ENCODE data around the gene GRID1. TPM values are rescaled to one million over a fixed set of nuclear protein-coding genes. Genes with fewer than 3 reads are reported as not detected.

Gene GRID1
- total RNA-seq, 4 donors from 2014 or later = 0.40 to 1.9 (median 1.00) TPM

DNA sequence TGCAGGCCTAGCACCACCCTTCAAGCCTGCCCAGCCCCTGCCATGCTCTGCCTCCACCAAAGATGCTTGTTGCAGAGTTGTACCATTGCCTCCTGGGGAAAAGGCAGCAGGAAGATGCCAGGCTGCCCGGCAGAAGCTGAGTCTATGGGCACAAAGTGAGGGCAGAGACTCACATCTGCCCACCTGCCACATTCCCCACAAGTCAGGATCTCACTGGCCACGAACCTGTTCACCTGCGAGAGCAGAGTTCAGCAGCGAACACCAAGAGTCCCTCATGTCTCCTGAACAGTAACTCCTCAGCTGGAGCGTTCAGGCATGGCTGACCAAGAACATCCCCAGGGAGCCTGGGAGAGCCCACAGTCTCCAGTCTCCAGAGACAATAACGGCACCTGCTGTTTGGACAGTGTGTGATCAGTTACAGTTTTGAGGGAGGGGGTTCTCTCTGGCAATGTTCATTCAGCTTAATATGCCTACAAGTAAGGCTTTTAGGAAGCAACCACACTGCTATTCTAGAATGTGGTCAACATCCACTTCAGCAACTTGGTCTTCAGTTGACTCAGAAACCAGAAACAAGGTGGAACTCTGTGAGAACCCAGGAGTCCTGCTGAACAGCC lies 78.5 kb downstream of the GRID1 start:
- Histone ChIP-seq H3K4me3 (no peak overlapping the region), H3K27ac (no peak overlapping the region), H3K9me3 (no peaks in the 10 kb centered on the region), H3K4me1 (no peaks in the 10 kb centered on the region), H3K27me3 (no peaks in the 10 kb centered on the region), H3K36me3 (no peaks in the 10 kb centered on the region)
- intact Hi-C loops (cut with DNase I; ENCODE audit: low total_unique reads) = no loop called here
- 59% methylated on average over 6 of the region's 6 CpGs; no CpG with 5 or more reads in 1 of the 2 donors for WGBS, 2 donors (ENCODE audit: low coverage in 1 of 2)
- in situ Hi-C loops (cut with MboI; ENCODE audit: low pct_ligation_motif_present in 1 of 4, low pct_unique_long_range_greater_than_20kb in 1 of 4, low sequenced_read_pairs in 3 of 4) = no loop called here
- DNase-seq = no peak
- TF ChIP-seq EP300 (IDR thresholded peaks at IDR 0.05; ENCODE audit: low read depth) (no peak), CTCF (IDR thresholded peaks at IDR 0.05) (no peak), POLR2A (IDR thresholded peaks at IDR 0.05) (no peak)

DNA sequence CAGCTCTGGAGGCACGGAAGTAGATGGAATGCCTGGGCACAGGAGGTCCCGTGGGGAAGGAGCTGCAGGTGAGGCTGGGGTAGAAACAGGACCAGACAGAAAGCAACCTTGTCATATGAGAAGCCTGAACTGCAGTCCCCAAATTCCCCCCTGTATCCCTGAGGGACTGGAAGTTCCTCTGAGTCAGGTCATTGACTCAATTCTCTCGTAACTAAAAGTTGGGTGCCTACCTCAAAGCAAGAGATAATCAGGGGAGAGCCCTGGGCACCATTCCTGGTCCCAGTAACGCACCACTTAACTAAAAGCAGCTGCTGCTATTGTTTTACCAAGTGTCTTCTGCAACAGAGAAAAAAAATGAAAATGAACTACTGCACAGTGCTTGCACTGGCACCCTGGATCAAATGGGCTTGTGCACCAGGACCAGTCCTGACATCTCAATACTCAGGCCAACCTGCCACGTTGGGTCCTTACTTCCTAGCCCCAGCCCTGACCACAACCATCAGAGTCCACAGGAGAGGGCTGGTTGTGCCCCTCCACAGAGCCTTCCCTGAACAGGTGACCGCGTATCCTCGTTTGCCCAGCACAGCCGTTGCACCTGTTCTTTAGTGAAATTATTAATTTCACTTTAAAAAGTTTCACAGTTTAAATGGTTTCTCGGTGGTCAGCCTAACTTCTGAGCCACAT lies 79.3 kb downstream of the GRID1 start:
- in situ Hi-C loops (cut with MboI; ENCODE audit: low pct_ligation_motif_present in 1 of 4, low pct_unique_long_range_greater_than_20kb in 1 of 4, low sequenced_read_pairs in 3 of 4) (no loop called here), intact Hi-C loops (cut with DNase I; ENCODE audit: low total_unique reads) (no loop called here)
- DNase-seq = no peak

GRCh38 chr10:86286236-86287109 lies 80.1 kb downstream of the GRID1 start:
- DNase-seq = no peak
- H3K4me3 ChIP-seq = no peak overlapping the region
- H3K4me1 ChIP-seq = no peaks in the 10 kb centered on the region
- no peaks in the 10 kb centered on the region for H3K9me3 ChIP-seq
- H3K27me3 ChIP-seq = no peaks in the 10 kb centered on the region
- TF ChIP-seq EP300 (IDR thresholded peaks at IDR 0.05; ENCODE audit: low read depth) (no peak), POLR2AphosphoS5 (IDR thresholded peaks at IDR 0.05) (no peak), POLR2A (IDR thresholded peaks at IDR 0.05) (no peak), CTCF (IDR thresholded peaks at IDR 0.05) (no peak)
- in situ Hi-C loops (cut with MboI; ENCODE audit: low pct_ligation_motif_present in 1 of 4, low pct_unique_long_range_greater_than_20kb in 1 of 4, low sequenced_read_pairs in 3 of 4) (no loop called here), intact Hi-C loops (cut with DNase I; ENCODE audit: low total_unique reads) (no loop called here)
- no peaks in the 10 kb centered on the region for H3K36me3 ChIP-seq
- H3K27ac ChIP-seq = no peak overlapping the region
- WGBS, 2 donors (ENCODE audit: low coverage in 1 of 2) = 85 to 89% methylated on average over 3 to 18 of the region's 18 CpGs

More for the DNA sequence above, 79.3 kb downstream of the GRID1 start:
- no peaks in the 10 kb centered on the region for H3K27me3 ChIP-seq
- H3K4me1 ChIP-seq = no peaks in the 10 kb centered on the region
- TF ChIP-seq POLR2A (IDR thresholded peaks at IDR 0.05) (no peak), EP300 (IDR thresholded peaks at IDR 0.05; ENCODE audit: low read depth) (no peak), CTCF (IDR thresholded peaks at IDR 0.05) (no peak), POLR2AphosphoS5 (IDR thresholded peaks at IDR 0.05) (no peak)
- 50 to 68% methylated on average over 4 to 10 of the region's 10 CpGs for WGBS, 2 donors (ENCODE audit: low coverage in 1 of 2)
- H3K27ac ChIP-seq = no peak overlapping the region
- no peaks in the 10 kb centered on the region for H3K36me3 ChIP-seq
- H3K4me3 ChIP-seq = no peak overlapping the region
- no peaks in the 10 kb centered on the region for H3K9me3 ChIP-seq

- Histone ChIP-seq H3K27ac (no peak overlapping the region), H3K27me3 (no peaks in the 10 kb centered on the region), H3K4me3 (no peak overlapping the region), H3K9me3 (no peaks in the 10 kb centered on the region), H3K36me3 (no peaks in the 10 kb centered on the region), H3K4me1 (no peaks in the 10 kb centered on the region)
- no peak for TF ChIP-seq POLR2AphosphoS5 (IDR thresholded peaks at IDR 0.05)
- TF ChIP-seq EP300 (IDR thresholded peaks at IDR 0.05; ENCODE audit: low read depth) = no peak
- no peak for TF ChIP-seq CTCF (IDR thresholded peaks at IDR 0.05)
- no peak for TF ChIP-seq POLR2A (IDR thresholded peaks at IDR 0.05)
- no peak for DNase-seq
- intact Hi-C loops (cut with DNase I; ENCODE audit: low total_unique reads) (no loop called here), in situ Hi-C loops (cut with MboI; ENCODE audit: low pct_ligation_motif_present in 1 of 4, low pct_unique_long_range_greater_than_20kb in 1 of 4, low sequenced_read_pairs in 3 of 4) (no loop called here)
- 74 to 84% methylated on average over 3 to 10 of the region's 10 CpGs for WGBS, 2 donors (ENCODE audit: low coverage in 1 of 2)
Measured at GRCh38 chr10:86285136-86285790, 81.3 kb downstream of the GRID1 start.
